Psoas muscle (tissue), 8 donors: ENCODE results near the gene FHAD1. TPM values are rescaled to one million over a fixed set of nuclear protein-coding genes. Genes with fewer than 3 reads are reported as not detected.

Source experiments
- ATAC-seq, 4 donors: fragments of 200-7000 bp; cut with Tn5 transposase; one replicate each; pipeline ENCODE4 v1.9.1; 2020; ENCODE audit warnings: moderate library complexity in 3 of 4, mild to moderate bottlenecking in 2 of 4
- DNase-seq, 2 donors: peaks; one replicate each; pipeline ENCODE4 v3.0.0-alpha.2; 2020
- H3K27ac ChIP-seq: fragments of 200-600 bp; one replicate; pipeline ENCODE4 v1.8.0; 2022
- H3K27me3 ChIP-seq, 3 donors: fragments of 200-600 bp in 1 of 3; one replicate each; pipeline versions ENCODE4 v1.6.1 to v1.8.0; 2013 to 2022; ENCODE audit warnings: low read length in 2 of 3, mild to moderate bottlenecking in 2 of 3, moderate library complexity in 1 of 3; ENCODE audit not compliant: insufficient read depth in 3 of 3
- H3K36me3 ChIP-seq, 2 donors: fragments of 200-600 bp in 1 of 2; one replicate each; pipeline versions ENCODE4 v1.6.1 to v1.8.0; 2013 to 2022; ENCODE audit warnings: low read depth in 1 of 2, mild to moderate bottlenecking in 1 of 2, moderate library complexity in 1 of 2; ENCODE audit not compliant: insufficient read depth in 1 of 2
- H3K4me1 ChIP-seq: fragments of 200-600 bp; one replicate; pipeline ENCODE4 v1.8.0; 2022
- H3K4me3 ChIP-seq: fragments of 200-600 bp; one replicate; pipeline ENCODE4 v1.8.0; 2022; ENCODE audit warnings: mild to moderate bottlenecking
- H3K9me3 ChIP-seq: fragments of 200-600 bp; one replicate; pipeline ENCODE4 v1.8.0; 2022
- CTCF ChIP-seq: fragments of 200-600 bp; IDR thresholded peaks from one replicate; pipeline ENCODE4 v1.8.0; 2022; ENCODE audit warnings: antibody characterized with exemption
- WGBS, 3 donors: extraction: QIAGEN DNeasy Blood & Tissue Kit; methylation state at CpG; one replicate each; pipeline versions ENCODE4 v1.1.6 to v1.1.7; 2013; 5-methylcytosine and 5-hydroxymethylcytosine counted together
- intact Hi-C, 2 donors: fragments of 100-400 bp; cut with DNase I; formaldehyde crosslinking; loops; one replicate each; pipeline versions ENCODE4 v1.11.0 to v1.14.2; 2022
- polyA plus RNA-seq, 3 donors: library from polyadenylated mRNA; stranded (reverse); fragments of 200-250 nt; gene quantifications; one replicate each; pipeline ENCODE4 v1.2.3, GENCODE V29; 2013
- total RNA-seq, 4 donors: library from RNA; stranded (reverse); fragmentation: NEBNext Ultra II Directional in 2 of 4; extraction: Animal tissue kit (Norgen Biotek cat#: 25700) in 2 of 4; gene quantifications; one replicate each; pipeline versions ENCODE4 v1.2.1 to v1.2.4, GENCODE V29; 2021 to 2023
- donor health status: healthy with polysubstance abuse.
- donor health status: DM: no; HTN: no; CAD: no; lungs with moderate emphysema.
- donor health status: Bipolar disorder and iron deficiency.
- donor health status: healthy.
- donor health status: DM: yes; HTN: yes; CAD: no.
- donor health status: DM: no; HTN: no; CAD: no.
- donor health status: DM: no; HTN: no; CAD: no.
- donor health status: DM: yes; HTN: yes; CAD: no.

The FHAD1 gene
- total and polyA plus RNA-seq, 7 donors: 0.03 to 0.24 (median 0.06) TPM; not detected in 4

- TF ChIP-seq CTCF: no peak
- no peak overlapping the region for H3K4me3 ChIP-seq
- peak in 1 of 2 donors; percentile 19 for DNase-seq
- ATAC-seq: no peak
- intact Hi-C loops: no loop called here
- 56 to 74% (median 65%) methylated on average over 5 of the region's 5 CpGs for WGBS, 3 donors
- H3K27me3 ChIP-seq: peaks cover 0 to 1% (median 0%) of the 10 kb centered on the region in 3 donors
- no peaks in the 10 kb centered on the region for H3K4me1 ChIP-seq
- H3K36me3 ChIP-seq: no peaks in the 10 kb centered on the region
- no peak overlapping the region for H3K27ac ChIP-seq
- H3K9me3 ChIP-seq: no peaks in the 10 kb centered on the region
Observed at GRCh38 chr1:15424981-15425380, 178.0 kb downstream of the FHAD1 start.

GRCh38 chr1:15425521-15425920 is 178.5 kb downstream of the FHAD1 start:
- H3K9me3 ChIP-seq: no peaks in the 10 kb centered on the region
- TF ChIP-seq CTCF: no peak
- intact Hi-C loops: no loop called here
- peaks cover 0 to 1% (median 0%) of the 10 kb centered on the region in 3 donors for H3K27me3 ChIP-seq
- H3K27ac ChIP-seq: no peak overlapping the region
- no peaks in the 10 kb centered on the region for H3K36me3 ChIP-seq
- ATAC-seq (no peak), DNase-seq (no peak)
- WGBS, 3 donors: 92 to 95% (median 93%) methylated on average over 10 of the region's 10 CpGs
- H3K4me1 ChIP-seq: no peaks in the 10 kb centered on the region
- no peak overlapping the region for H3K4me3 ChIP-seq

- ATAC-seq: no peak
- no peaks in the 10 kb centered on the region for H3K36me3 ChIP-seq
- DNase-seq: peak in 1 of 2 donors; percentile 24
- intact Hi-C loops: no loop called here
- H3K27ac ChIP-seq: no peak overlapping the region
- peaks cover 0 to 1% (median 0%) of the 10 kb centered on the region in 3 donors for H3K27me3 ChIP-seq
- H3K4me3 ChIP-seq: no peak overlapping the region
- H3K4me1 ChIP-seq: no peaks in the 10 kb centered on the region
- WGBS, 3 donors: 63 to 70% (median 67%) methylated on average over 6 of the region's 6 CpGs
- no peaks in the 10 kb centered on the region for H3K9me3 ChIP-seq
- no peak for TF ChIP-seq CTCF
Observed at GRCh38 chr1:15425958-15426357, 178.9 kb downstream of the FHAD1 start.

GRCh38 chr1:15426492-15427279 is 179.7 kb downstream of the FHAD1 start:
- Histone ChIP-seq H3K36me3 (no peaks in the 10 kb centered on the region), H3K4me3 (no peak overlapping the region), H3K4me1 (no peaks in the 10 kb centered on the region), H3K27me3 (peaks cover 0 to 1% (median 0%) of the 10 kb centered on the region in 3 donors), H3K9me3 (no peaks in the 10 kb centered on the region), H3K27ac (no peak overlapping the region)
- TF ChIP-seq CTCF: no peak
- WGBS, 3 donors: 73 to 85% (median 82%) methylated on average over 28 to 30 of the region's 30 CpGs
- intact Hi-C loops: no loop called here
- peak in 1 of 2 donors; percentile 57 for DNase-seq
- ATAC-seq: peak in 1 of 4 donors; percentile 18
